WI38 (cell line): Measurements from ENCODE around the gene CYB561D1.

Source experiments
- H3K4me3 ChIP-seq: 2 replicates; pipeline ENCODE4 v1.5.1; 2011; ENCODE audit warnings: low read depth, mild to moderate bottlenecking, control low read depth, low read length
- CTCF ChIP-seq: IDR thresholded peaks from 2 replicates; pipeline ENCODE4 v1.5.1; 2012; ENCODE audit warnings: low read depth, mild to moderate bottlenecking, control low read depth, low read length

Gene CYB561D1

GRCh38 chr1:109509176-109510134, 15.6 kb downstream of the CYB561D1 start, which contains the start of gene AMIGO1:
Gene AMIGO1 (minus strand): TSS chr1:109509727. CDS start chr1:109508912, 815 bp downstream.
- TF ChIP-seq CTCF, result no peak

GRCh38 chr1:109513110-109513710, 19.3 kb downstream of the CYB561D1 start:
- H3K4me3 ChIP-seq, result no peak overlapping the region
- no peak for TF ChIP-seq CTCF

More at GRCh38 chr1:109509176-109510134, 15.6 kb downstream of the CYB561D1 start, which contains the start of gene AMIGO1:
- peak within 1 kb of the TSS; percentile 65 for H3K4me3 ChIP-seq

GRCh38 chr1:109514846-109515245, 21.0 kb downstream of the CYB561D1 start:
- TF ChIP-seq CTCF, result no peak
- no peak overlapping the region for H3K4me3 ChIP-seq

- TF ChIP-seq CTCF, result no peak
Measured at GRCh38 chr1:109516872-109517271, 23.0 kb downstream of the CYB561D1 start.

GRCh38 chr1:109517337-109517736, 23.4 kb downstream of the CYB561D1 start:
- H3K4me3 ChIP-seq, result no peak overlapping the region
- no peak for TF ChIP-seq CTCF

More at GRCh38 chr1:109516872-109517271, 23.0 kb downstream of the CYB561D1 start:
- no peak overlapping the region for H3K4me3 ChIP-seq

GRCh38 chr1:109521002-109521951, 27.4 kb downstream of the CYB561D1 start:
- no peak for TF ChIP-seq CTCF
- H3K4me3 ChIP-seq, result no peak overlapping the region
